GM12864 (cell line): ENCODE results near the gene TSR3.

ENCODE experiments used
- DNase-seq: peaks from one replicate; pipeline ENCODE4 v3.0.0-alpha.2; 2011; ENCODE audit warnings: low read depth
- H3K4me3 ChIP-seq: 2 replicates; pipeline ENCODE4 v1.5.1; 2011; ENCODE audit warnings: mild to moderate bottlenecking, low read depth, low read length, control low read depth
- CTCF ChIP-seq: IDR thresholded peaks from 2 replicates; pipeline ENCODE4 v1.5.1; 2011; ENCODE audit warnings: low read depth, mild to moderate bottlenecking, moderate library complexity, low read length, control low read depth, inconsistent platforms; ENCODE audit errors: missing control alignments

The TSR3 gene

GRCh38 chr16:1341495-1342420, 9.9 kb downstream of the TSR3 start:
- H3K4me3 ChIP-seq = no peak overlapping the region
- TF ChIP-seq CTCF = no peak
- DNase-seq = no peak

GRCh38 chr16:1340730-1341494, 10.8 kb downstream of the TSR3 start:
- no peak for TF ChIP-seq CTCF
- DNase-seq = no peak

DNA sequence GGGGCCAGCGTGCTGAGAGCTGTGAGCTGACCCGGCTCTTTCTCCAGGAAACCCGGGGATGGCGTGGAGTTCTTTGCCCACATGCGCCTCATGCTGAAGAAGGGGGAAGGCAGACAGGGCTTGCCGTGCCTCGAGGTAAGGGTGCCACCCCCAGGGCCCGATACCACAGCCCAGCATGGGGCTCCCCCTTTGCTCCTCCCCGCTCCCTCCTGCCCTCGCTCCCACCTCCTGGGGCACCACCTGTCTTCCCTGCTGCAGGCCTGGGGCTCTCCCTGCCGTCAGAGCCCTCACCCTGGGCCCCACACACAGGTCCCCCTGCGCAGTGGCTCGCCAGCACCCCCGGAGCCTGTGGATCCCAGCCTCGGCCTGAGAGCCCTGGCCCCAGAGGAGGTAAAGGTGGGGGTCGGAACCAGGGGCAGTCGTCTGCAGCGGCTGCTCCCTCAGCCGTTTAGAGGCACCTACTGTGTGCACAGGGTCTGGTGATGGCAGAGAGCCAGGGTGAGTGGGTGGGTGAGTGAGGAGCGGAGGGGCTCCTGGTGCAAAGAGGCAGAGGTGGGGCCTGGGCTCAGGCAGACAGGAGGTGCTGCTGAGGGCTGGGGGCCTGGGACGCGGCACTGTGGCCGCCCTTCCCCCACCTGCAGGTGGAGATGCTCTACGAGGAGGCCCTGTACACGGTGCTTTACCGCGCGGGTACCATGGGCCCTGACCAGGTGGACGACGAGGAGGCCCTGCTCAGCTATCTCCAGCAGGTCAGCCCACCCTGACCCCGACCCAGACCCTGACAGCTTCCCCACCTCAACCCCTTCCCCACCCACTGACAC, 12.6 kb downstream of the TSR3 start:
- no peak for DNase-seq
- no peak for TF ChIP-seq CTCF
- no peak overlapping the region for H3K4me3 ChIP-seq

More at GRCh38 chr16:1340730-1341494, 10.8 kb downstream of the TSR3 start:
- no peak overlapping the region for H3K4me3 ChIP-seq

DNA sequence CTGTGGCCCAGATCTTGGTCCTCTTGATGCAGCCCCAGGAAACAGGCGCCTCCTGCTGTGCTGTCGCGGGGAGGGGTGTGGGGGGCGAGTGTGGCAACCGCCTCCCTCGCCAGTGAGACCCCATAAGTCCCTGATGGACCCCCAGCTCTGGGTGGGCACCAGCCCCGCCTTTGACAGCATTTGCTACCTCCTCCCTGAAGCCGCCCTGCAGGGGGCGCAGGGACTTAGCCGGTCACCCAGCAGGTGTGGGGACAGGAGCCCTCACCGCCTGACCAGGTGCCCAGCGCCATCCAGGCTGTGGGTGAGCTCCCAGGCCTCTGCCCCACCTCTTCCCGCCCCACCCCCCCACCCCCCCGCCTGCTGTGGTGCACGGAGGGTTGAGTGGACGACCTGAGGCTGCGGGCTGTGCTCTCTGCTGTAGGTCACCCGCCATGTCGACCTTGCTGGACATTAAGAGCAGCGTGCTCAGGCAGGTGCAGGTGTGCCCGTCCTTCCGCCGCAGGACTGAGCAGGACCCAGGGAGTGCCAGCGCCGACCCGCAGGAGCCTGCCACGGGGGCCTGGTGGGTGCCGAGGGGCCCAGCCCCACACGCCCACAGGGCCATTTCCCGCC, 13.5 kb downstream of the TSR3 start:
- DNase-seq = no peak
- H3K4me3 ChIP-seq = no peak overlapping the region
- peak; percentile 70 for TF ChIP-seq CTCF

GRCh38 chr16:1337486-1337885, 14.2 kb downstream of the TSR3 start:
- no peak for DNase-seq
- TF ChIP-seq CTCF = no peak
- no peak overlapping the region for H3K4me3 ChIP-seq

- no peak for TF ChIP-seq CTCF
- H3K4me3 ChIP-seq = no peak overlapping the region
- no peak for DNase-seq
Observed at GRCh38 chr16:1336619-1337018, 15.1 kb downstream of the TSR3 start.
